Measurements from ENCODE around the gene SRRM3.
A peak's percentile ranks its signal among the peaks of the same experiment; 100 is the strongest.

Gene SRRM3

DNA sequence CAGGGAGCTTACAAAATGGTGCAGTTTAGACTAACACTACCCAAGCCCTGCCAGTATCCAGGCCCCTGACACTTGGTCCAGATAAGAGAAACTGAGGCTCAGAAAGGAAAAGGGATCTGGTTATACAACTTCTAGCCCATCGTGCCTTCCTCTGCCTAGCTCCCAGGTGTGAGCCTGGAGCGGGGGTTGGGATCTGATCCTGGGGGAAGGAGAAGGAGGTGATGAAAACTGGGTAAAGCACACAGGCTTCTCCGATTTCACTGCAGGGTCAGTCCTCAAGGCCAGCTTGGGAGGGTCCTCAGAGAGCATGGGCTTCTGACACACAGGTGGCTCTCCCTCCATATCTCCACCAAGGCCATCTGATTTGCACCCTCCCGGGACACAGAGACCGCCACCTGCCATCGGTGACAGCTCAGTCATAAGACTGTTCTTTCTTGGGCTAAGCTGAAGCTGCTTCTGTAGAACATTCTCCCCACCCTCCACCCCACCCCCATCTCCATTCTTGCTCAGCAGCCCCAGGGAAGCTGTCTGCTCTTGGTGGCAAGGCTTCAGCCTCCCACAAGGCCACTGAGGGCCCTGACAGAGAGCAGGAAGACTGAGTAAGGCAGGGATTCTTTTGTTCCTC is 16.4 kb downstream of the SRRM3 start:
- no peak for TF ChIP-seq FOXP2 (optimal IDR thresholded peaks at IDR 0.05; ENCODE audit: borderline replicate concordance, extremely low read depth, extremely low read length, insufficient read depth)

DNA sequence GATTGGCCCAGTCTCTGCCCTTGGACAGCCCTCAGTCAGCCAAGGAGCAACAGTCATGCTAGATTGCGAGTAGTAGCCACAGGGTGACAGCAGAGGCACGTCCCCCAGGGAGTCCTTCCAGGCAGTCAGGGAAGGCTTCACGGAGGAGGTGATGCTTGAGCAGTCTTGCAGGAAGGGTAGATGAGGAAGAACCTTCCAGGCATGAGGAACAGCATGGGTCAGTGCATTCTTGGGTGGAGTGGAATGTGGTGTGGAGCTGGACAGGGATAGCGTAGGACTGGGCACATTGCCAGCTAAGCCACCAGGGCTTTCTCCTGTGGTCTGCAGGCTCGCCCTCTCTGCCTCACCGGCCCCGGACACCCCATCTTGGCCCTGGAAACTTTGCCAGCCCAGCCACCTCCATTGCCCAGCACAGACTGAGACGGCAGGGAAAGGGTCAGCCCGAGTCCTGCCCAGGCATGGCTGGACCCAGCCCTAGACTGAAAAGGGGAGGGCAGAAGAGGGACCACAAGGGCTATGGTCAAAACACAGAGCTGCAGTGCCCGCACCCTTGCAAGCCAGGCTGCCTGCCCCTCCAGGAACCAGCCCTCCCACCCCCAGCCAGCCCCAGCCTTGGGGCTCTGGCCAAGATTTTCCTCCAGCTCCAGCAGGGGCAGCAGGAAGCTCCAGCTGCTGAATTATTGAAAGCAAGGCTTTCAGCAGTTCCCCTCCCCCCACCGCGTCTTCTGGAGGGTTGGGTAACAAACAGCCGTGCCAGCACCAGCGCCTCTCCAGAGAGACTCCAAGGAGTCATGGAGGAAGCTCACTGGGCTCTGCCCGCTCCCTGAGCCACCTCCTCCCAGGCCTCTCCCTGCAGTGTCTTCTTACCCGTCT is 18.7 kb downstream of the SRRM3 start:
- TF ChIP-seq POLR2AphosphoS5 (IDR thresholded peaks at IDR 0.05; ENCODE audit: low read depth, low read length) (no peak), FOXP2 (optimal IDR thresholded peaks at IDR 0.05; ENCODE audit: borderline replicate concordance, extremely low read depth, extremely low read length, insufficient read depth) (peak; percentile 13)
- TF ChIP-seq, protein P1, sequence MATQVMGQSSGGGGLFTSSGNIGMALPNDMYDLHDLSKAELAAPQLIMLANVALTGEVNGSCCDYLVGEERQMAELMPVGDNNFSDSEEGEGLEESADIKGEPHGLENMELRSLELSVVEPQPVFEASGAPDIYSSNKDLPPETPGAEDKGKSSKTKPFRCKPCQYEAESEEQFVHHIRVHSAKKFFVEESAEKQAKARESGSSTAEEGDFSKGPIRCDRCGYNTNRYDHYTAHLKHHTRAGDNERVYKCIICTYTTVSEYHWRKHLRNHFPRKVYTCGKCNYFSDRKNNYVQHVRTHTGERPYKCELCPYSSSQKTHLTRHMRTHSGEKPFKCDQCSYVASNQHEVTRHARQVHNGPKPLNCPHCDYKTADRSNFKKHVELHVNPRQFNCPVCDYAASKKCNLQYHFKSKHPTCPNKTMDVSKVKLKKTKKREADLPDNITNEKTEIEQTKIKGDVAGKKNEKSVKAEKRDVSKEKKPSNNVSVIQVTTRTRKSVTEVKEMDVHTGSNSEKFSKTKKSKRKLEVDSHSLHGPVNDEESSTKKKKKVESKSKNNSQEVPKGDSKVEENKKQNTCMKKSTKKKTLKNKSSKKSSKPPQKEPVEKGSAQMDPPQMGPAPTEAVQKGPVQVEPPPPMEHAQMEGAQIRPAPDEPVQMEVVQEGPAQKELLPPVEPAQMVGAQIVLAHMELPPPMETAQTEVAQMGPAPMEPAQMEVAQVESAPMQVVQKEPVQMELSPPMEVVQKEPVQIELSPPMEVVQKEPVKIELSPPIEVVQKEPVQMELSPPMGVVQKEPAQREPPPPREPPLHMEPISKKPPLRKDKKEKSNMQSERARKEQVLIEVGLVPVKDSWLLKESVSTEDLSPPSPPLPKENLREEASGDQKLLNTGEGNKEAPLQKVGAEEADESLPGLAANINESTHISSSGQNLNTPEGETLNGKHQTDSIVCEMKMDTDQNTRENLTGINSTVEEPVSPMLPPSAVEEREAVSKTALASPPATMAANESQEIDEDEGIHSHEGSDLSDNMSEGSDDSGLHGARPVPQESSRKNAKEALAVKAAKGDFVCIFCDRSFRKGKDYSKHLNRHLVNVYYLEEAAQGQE (IDR thresholded peaks at IDR 0.05; ENCODE audit: insufficient read depth in 1 of 2, low read depth in 2 of 2, low read length in 2 of 2) = peak; percentile 38 to 75; a peak in 2 of 4 replicates

DNA sequence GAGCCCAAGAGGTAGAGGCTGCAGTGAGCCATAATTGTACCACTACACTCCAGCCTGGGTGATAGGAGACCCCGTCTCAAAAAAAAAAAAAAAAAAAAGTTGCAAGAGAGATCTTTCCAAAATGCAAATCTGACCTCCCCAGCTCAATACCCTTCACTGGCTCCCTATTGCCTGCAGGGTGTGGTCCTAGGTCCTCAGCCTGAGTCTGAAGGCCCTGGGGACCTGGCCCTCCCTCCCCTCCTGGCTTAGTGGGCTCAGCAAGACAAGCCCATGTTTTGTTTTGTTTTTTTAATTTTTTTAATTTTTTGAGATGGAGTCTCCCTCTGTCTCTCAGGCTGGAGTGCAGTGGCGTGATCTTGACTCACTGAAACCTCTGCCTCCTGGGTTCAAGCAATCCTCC is 20.6 kb downstream of the SRRM3 start:
- no peak for TF ChIP-seq TAF1 (IDR thresholded peaks at IDR 0.05; ENCODE audit: borderline replicate concordance, insufficient read depth, low read length)
- no peak for TF ChIP-seq SIN3A (IDR thresholded peaks at IDR 0.05; ENCODE audit: borderline replicate concordance, insufficient read depth, low read length)
- no peak for TF ChIP-seq POLR2AphosphoS5 (IDR thresholded peaks at IDR 0.05; ENCODE audit: low read depth, low read length)
- no peak for TF ChIP-seq FOXP2 (optimal IDR thresholded peaks at IDR 0.05; ENCODE audit: borderline replicate concordance, extremely low read depth, extremely low read length, insufficient read depth)
- TF ChIP-seq, protein P1 (IDR thresholded peaks at IDR 0.05; ENCODE audit: insufficient read depth in 1 of 2, low read depth in 2 of 2, low read length in 2 of 2) = no peak

DNA sequence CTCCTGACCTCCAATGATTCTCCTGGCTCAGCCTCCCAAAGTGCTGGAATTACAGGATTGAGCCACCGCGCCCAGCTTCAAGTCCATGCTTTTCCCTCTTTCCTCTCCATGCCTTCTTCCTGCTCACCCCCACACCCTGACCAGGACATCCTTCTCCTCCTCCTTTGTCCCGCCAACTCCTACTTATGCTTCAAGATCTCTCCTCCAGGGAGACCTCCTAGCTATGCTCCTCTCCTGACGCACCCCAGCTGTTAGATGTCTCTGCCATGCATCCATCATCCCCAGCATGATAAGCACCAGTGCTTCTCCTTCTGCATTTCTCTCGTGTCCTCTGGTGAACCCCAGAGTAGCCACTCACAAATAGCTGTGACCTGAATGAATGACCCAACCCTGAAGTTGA is 21.1 kb downstream of the SRRM3 start:
- TF ChIP-seq SIN3A (IDR thresholded peaks at IDR 0.05; ENCODE audit: borderline replicate concordance, insufficient read depth, low read length) (no peak), POLR2AphosphoS5 (IDR thresholded peaks at IDR 0.05; ENCODE audit: low read depth, low read length) (no peak), FOXP2 (optimal IDR thresholded peaks at IDR 0.05; ENCODE audit: borderline replicate concordance, extremely low read depth, extremely low read length, insufficient read depth) (no peak), TAF1 (IDR thresholded peaks at IDR 0.05; ENCODE audit: borderline replicate concordance, insufficient read depth, low read length) (no peak)
- TF ChIP-seq, protein P1 (IDR thresholded peaks at IDR 0.05; ENCODE audit: insufficient read depth in 1 of 2, low read depth in 2 of 2, low read length in 2 of 2) = no peak

DNA sequence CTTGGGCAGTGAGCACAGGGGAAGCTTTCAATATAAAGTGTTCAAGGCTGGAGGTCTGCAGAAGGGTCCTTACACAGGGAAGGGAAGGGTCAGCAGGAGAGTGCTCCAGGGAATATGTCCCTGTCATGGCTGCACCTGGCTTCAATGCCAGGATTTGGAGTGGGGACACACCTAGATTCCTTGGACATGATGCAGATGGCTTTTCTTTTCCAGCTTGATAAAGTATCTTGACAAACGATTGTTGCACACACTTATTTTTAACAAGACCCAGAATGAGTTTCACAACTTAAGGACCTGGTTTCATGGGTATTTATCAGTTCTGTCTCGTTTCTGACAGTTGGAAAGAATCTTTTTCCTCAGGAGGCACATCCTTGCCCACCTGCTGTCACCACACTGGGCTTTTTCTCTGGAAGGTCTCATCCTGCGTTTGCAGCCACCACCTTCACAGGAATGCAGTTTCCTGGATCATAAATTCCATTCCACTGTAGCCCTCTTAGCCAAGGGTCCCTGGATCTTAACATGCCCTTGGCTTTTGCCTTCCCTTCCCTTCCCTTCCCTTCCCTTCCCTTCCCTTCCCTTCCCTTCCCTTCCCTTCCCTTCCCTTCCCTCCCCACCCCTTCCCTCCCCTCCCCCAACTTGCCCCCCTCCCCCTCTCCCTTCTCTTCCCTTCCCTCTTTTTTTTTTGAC is 21.7 kb downstream of the SRRM3 start:
- TF ChIP-seq FOXP2 (optimal IDR thresholded peaks at IDR 0.05; ENCODE audit: borderline replicate concordance, extremely low read depth, extremely low read length, insufficient read depth) (no peak), TAF1 (IDR thresholded peaks at IDR 0.05; ENCODE audit: borderline replicate concordance, insufficient read depth, low read length) (no peak), POLR2AphosphoS5 (IDR thresholded peaks at IDR 0.05; ENCODE audit: low read depth, low read length) (no peak), SIN3A (IDR thresholded peaks at IDR 0.05; ENCODE audit: borderline replicate concordance, insufficient read depth, low read length) (no peak)
- TF ChIP-seq, protein P1 (IDR thresholded peaks at IDR 0.05; ENCODE audit: insufficient read depth in 1 of 2, low read depth in 2 of 2, low read length in 2 of 2) = no peak
